Adrenal gland (tissue), 12 donors: Measurements from ENCODE around the gene CAPRIN1. TPM values are rescaled to one million over a fixed set of nuclear protein-coding genes. Genes with fewer than 3 reads are reported as not detected.
"Not testable (repeated sequence)": the region's sequence is repeated elsewhere in the genome, so short reads cannot be mapped to it uniquely, and the experiment has no call there.

ENCODE experiments used
- DNase-seq, 7 donors: peaks; one replicate each; pipeline ENCODE4 v3.0.0-alpha.2; 2019 to 2020
- H3K27ac ChIP-seq, 5 donors: fragments of 200-600 bp; sonication (generic) in 4 of 5; 1 replicate in 3 of 5; 2 replicates in 2 of 5; pipeline versions ENCODE4 v1.5.1 to v1.8.0; 2016 to 2020; ENCODE audit warnings: mild to moderate bottlenecking in 1 of 5
- H3K27me3 ChIP-seq: fragments of 200-600 bp; 2 replicates; pipeline ENCODE4 v1.8.0; 2021
- H3K36me3 ChIP-seq, 2 donors: fragments of 200-600 bp; replicated peaks in 1 of 2; 1 replicate in 1 of 2; 2 replicates in 1 of 2; pipeline versions ENCODE4 v1.5.1 to v1.8.0; 2018 to 2022
- H3K4me1 ChIP-seq, 2 donors: fragments of 200-600 bp; replicated peaks in 1 of 2; 1 replicate in 1 of 2; 2 replicates in 1 of 2; pipeline versions ENCODE4 v1.5.1 to v1.8.0; 2018 to 2021
- H3K4me3 ChIP-seq, 4 donors: fragments of 200-600 bp; sonication (generic) in 3 of 4; one replicate each; pipeline ENCODE4 v1.5.1; 2016 to 2018
- H3K9me3 ChIP-seq, 3 donors: fragments of 200-600 bp; sonication (generic) in 1 of 3; replicated peaks in 1 of 3; 1 replicate in 2 of 3; 2 replicates in 1 of 3; pipeline versions ENCODE4 v1.5.1 to v1.8.0; 2016 to 2021
- POLR2A ChIP-seq, 2 donors: fragments of 450-650 bp; IDR thresholded peaks; one replicate each; pipeline ENCODE4 v1.6.1; 2017; ENCODE audit warnings: antibody characterized with exemption in 2 of 2, mild to moderate bottlenecking in 2 of 2, moderate library complexity in 1 of 2
- WGBS, 4 donors: extraction: QIAGEN DNeasy Blood & Tissue Kit in 2 of 4; methylation state at CpG; one replicate each; pipeline versions ENCODE4 v1.1.5 to v1.1.7; 2013 to 2017; 5-methylcytosine and 5-hydroxymethylcytosine counted together
- intact Hi-C, 2 donors: fragments of 100-400 bp; cut with DNase I; formaldehyde crosslinking; loops; one replicate each; pipeline versions ENCODE4 v1.14.1 to v1.15.0; 2022 to 2023
- polyA plus RNA-seq, 3 donors: library from polyadenylated mRNA; stranded (reverse); fragments of 200-250 nt in 2 of 3; fragments of 350-450 nt in 1 of 3; fragmentation: Illumina TruSeq in 1 of 3; extraction: RNeasy Lipid Tissue Mini Kit (QIAGEN cat#74804) in 1 of 3; gene quantifications; one replicate each; pipeline ENCODE4 v1.2.3, GENCODE V29; 2013 to 2014
- total RNA-seq, 9 donors: library from RNA; depleted of rRNA in 4 of 9; stranded (reverse); fragments of >200 nt in 4 of 9; fragments of 120-200 nt in 1 of 9; fragmentation: NEBNext Ultra II Directional in 1 of 9; extraction: Animal tissue kit (Norgen Biotek cat#: 25700) in 1 of 9; gene quantifications; one replicate each; pipeline versions ENCODE4 v1.1.0 to v1.2.4, GENCODE V29; 2013 to 2023
- TF ChIP-seq, protein P1 (sequence below), 6 experiments: fragments of 450-650 bp in 4 of 6; fragments of 200-600 bp in 2 of 6; sonication (generic) in 1 of 6; IDR thresholded peaks; 1 replicate in 5 of 6; 2 replicates in 1 of 6; pipeline versions ENCODE4 v1.5.1 to v1.8.0; 2016 to 2021; ENCODE audit warnings: antibody characterized with exemption in 6 of 6, mild to moderate bottlenecking in 2 of 6, moderate library complexity in 1 of 6
- donor health status: healthy with polysubstance abuse.
- donor health status: Bipolar disorder and iron deficiency.
- donor health status: DM: yes; HTN: yes; CAD: no.
- donor health status: DM: no; HTN: no; CAD: no.
- donor health status: DM: no; HTN: no; CAD: no.
- donor health status: DM: yes; HTN: yes; CAD: no.

Gene CAPRIN1
- total and polyA plus RNA-seq, 12 donors: 42.4 to 202 (median 149) TPM

DNA sequence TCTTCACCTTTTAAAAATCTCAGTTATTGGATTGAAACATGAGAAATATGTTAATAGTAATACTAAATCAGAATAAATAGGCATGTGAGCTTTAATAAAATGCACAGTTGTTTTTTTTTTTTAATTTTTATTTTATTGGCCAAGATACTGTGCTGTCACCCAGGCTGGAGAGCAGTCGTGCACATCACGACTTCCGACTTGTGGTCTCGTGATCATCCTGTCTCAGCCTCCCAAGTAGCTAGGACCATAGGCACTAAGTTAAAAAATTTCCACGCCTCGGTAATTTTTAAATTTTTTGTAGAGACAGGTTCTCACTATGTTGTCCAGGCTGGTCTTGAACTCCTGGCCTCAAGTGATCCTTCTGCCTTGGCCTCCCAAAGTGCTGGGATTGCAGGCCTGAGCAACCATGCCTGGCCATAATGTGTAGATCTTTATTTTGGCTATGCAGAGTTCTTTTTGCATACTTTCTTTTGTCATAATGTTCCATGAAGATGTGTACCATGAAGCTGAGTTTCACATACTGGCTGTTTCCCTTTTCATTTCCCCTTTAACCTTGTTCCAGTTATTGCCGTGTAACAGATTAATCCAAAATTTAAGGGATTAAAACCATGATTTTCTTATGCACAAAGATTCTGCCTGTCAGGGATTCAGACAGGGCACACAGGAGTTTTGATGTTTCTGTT, 16.0 kb downstream of the CAPRIN1 start:
- WGBS, 4 donors: 74 to 84% (median 82%) methylated on average over 7 of the region's 7 CpGs
- intact Hi-C loops: no loop called here
- Histone ChIP-seq H3K4me3 (no peak overlapping the region), H3K4me1 (peaks cover 7 to 43% of the 10 kb centered on the region in 2 donors), H3K27ac (peak overlapping the region in 3 of 5 donors; percentile 2 to 19 (median 6)), H3K9me3 (no peaks in the 10 kb centered on the region), H3K36me3 (peaks cover 0 to 22% of the 10 kb centered on the region in 2 donors), H3K27me3 (no peaks in the 10 kb centered on the region)
- DNase-seq: no peak
- no peak for TF ChIP-seq POLR2A (IDR thresholded peaks at IDR 0.05)
- TF ChIP-seq, protein P1, sequence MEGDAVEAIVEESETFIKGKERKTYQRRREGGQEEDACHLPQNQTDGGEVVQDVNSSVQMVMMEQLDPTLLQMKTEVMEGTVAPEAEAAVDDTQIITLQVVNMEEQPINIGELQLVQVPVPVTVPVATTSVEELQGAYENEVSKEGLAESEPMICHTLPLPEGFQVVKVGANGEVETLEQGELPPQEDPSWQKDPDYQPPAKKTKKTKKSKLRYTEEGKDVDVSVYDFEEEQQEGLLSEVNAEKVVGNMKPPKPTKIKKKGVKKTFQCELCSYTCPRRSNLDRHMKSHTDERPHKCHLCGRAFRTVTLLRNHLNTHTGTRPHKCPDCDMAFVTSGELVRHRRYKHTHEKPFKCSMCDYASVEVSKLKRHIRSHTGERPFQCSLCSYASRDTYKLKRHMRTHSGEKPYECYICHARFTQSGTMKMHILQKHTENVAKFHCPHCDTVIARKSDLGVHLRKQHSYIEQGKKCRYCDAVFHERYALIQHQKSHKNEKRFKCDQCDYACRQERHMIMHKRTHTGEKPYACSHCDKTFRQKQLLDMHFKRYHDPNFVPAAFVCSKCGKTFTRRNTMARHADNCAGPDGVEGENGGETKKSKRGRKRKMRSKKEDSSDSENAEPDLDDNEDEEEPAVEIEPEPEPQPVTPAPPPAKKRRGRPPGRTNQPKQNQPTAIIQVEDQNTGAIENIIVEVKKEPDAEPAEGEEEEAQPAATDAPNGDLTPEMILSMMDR (IDR thresholded peaks at IDR 0.05): no peak

DNA sequence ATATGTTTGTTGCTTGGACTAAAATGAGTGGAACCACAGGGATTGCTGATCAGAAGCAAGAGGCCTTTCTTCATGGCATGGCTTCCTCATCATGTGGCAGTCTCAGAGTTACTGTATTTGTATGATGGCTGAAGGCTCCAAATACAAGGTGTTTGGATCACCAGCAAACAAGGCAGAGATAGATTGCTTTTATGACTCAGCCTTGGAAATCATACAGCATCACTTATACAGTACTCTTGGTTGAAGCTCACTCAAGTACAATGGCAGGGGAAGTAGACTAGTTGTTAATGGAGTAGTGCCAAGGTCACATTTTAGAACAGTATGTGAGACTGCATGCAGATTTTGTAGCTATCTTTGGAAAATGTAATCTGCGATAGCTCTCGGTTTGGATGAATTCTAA, 16.6 kb downstream of the CAPRIN1 start:
- H3K4me3 ChIP-seq: no peak overlapping the region
- H3K9me3 ChIP-seq: no peaks in the 10 kb centered on the region
- intact Hi-C loops: no loop called here
- no peaks in the 10 kb centered on the region for H3K27me3 ChIP-seq
- peaks cover 0 to 27% of the 10 kb centered on the region in 2 donors for H3K36me3 ChIP-seq
- WGBS, 4 donors: 8 to 25% (median 16%) methylated on average over 2 of the region's 2 CpGs
- TF ChIP-seq, protein P1 (IDR thresholded peaks at IDR 0.05): no peak
- no peak for TF ChIP-seq POLR2A (IDR thresholded peaks at IDR 0.05)
- peak in 1 of 7 donors; percentile 15 for DNase-seq
- peak overlapping the region in 3 of 5 donors; percentile 2 to 19 (median 6) for H3K27ac ChIP-seq
- H3K4me1 ChIP-seq: peaks cover 7 to 38% of the 10 kb centered on the region in 2 donors

- intact Hi-C loops, H3K9me3 ChIP-seq, H3K4me3 ChIP-seq, H3K27me3 ChIP-seq, DNase-seq, H3K27ac ChIP-seq: not testable (repeated sequence)
- peaks cover 7 to 35% of the 10 kb centered on the region in 2 donors for H3K4me1 ChIP-seq
- peaks cover 0 to 31% of the 10 kb centered on the region in 2 donors for H3K36me3 ChIP-seq
- 90 to 98% (median 93%) methylated on average over 8 of the region's 8 CpGs for WGBS, 4 donors
Observed at GRCh38 chr11:34071306-34071705, 19.8 kb downstream of the CAPRIN1 start.

- WGBS, 4 donors: 75 to 84% (median 81%) methylated on average over 3 of the region's 3 CpGs
- Histone ChIP-seq H3K4me1 (peaks cover 7 to 35% of the 10 kb centered on the region in 2 donors), H3K36me3 (peaks cover 0 to 38% of the 10 kb centered on the region in 2 donors)
Observed at GRCh38 chr11:34072041-34072440, 20.5 kb downstream of the CAPRIN1 start.

More at GRCh38 chr11:34072041-34072440, 20.5 kb downstream of the CAPRIN1 start:
- Histone ChIP-seq H3K27ac (no peak overlapping the region), H3K27me3 (no peaks in the 10 kb centered on the region), H3K9me3 (no peaks in the 10 kb centered on the region), H3K4me3 (no peak overlapping the region)
- TF ChIP-seq POLR2A (IDR thresholded peaks at IDR 0.05): no peak
- TF ChIP-seq, protein P1 (IDR thresholded peaks at IDR 0.05): no peak
- DNase-seq: no peak
- intact Hi-C loops: no loop called here
